GM13976 (cell line): ENCODE results near the gene ITGA11.

Source experiments
- DNase-seq: peaks from one replicate; pipeline ENCODE4 v3.0.0; 2012; ENCODE audit warnings: low spot score
- CTCF ChIP-seq: IDR thresholded peaks from 2 replicates; pipeline ENCODE4 v1.5.1; 2012; ENCODE audit warnings: borderline replicate concordance, mild to moderate bottlenecking; ENCODE audit not compliant: insufficient read depth; ENCODE audit errors: extremely low read depth, missing control alignments, control extremely low read depth
- in situ Hi-C: fragments of 300-500 bp; cut with MboI; formaldehyde crosslinking; loops from one replicate; pipeline ENCODE4 v1.12.0; 2022; ENCODE audit warnings: low sequenced_read_pairs, mixed read lengths, inconsistent platforms; ENCODE audit not compliant: unreplicated experiment

ITGA11 gene

GRCh38 chr15:68418611-68419161 lies 13.3 kb downstream of the ITGA11 start:
- TF ChIP-seq CTCF, result no peak
- in situ Hi-C loops, result no loop called here
- DNase-seq, result no peak

GRCh38 chr15:68417897-68418296 lies 14.1 kb downstream of the ITGA11 start:
- no peak for TF ChIP-seq CTCF
- in situ Hi-C loops, result no loop called here
- no peak for DNase-seq

GRCh38 chr15:68417051-68417450 lies 14.9 kb downstream of the ITGA11 start:
- TF ChIP-seq CTCF, result no peak
- in situ Hi-C loops, result no loop called here
- no peak for DNase-seq

- TF ChIP-seq CTCF, result no peak
- DNase-seq, result no peak
- in situ Hi-C loops, result no loop called here
Measured at GRCh38 chr15:68416158-68416535, 15.8 kb downstream of the ITGA11 start.

GRCh38 chr15:68415501-68416157 lies 16.3 kb downstream of the ITGA11 start:
- no peak for DNase-seq
- TF ChIP-seq CTCF, result no peak
- in situ Hi-C loops, result no loop called here

- no peak for DNase-seq
- TF ChIP-seq CTCF, result no peak
- in situ Hi-C loops, result no loop called here
Measured at GRCh38 chr15:68415061-68415460, 16.9 kb downstream of the ITGA11 start.
